NT2/D1 (cell line): ENCODE measurements around the gene SPC24.

Source experiments
- DNase-seq: peaks from one replicate; pipeline ENCODE4 v3.0.0-alpha.2; 2011; ENCODE audit warnings: low read depth, low spot score
- H3K27me3 ChIP-seq: 2 replicates; pipeline ENCODE4 v1.6.0; 2011; ENCODE audit warnings: mild to moderate bottlenecking; ENCODE audit not compliant: insufficient read length, insufficient read depth
- H3K36me3 ChIP-seq: 2 replicates; pipeline ENCODE4 v1.6.1; 2011; ENCODE audit warnings: mild to moderate bottlenecking, low read length, mixed read lengths; ENCODE audit not compliant: insufficient read depth, insufficient read length
- H3K4me1 ChIP-seq: 2 replicates; pipeline ENCODE4 v1.5.1; 2011; ENCODE audit not compliant: insufficient read depth, insufficient read length
- H3K4me3 ChIP-seq: 2 replicates; pipeline ENCODE4 v1.5.1; 2011; ENCODE audit warnings: low read depth; ENCODE audit not compliant: insufficient read length
- H3K9ac ChIP-seq: 2 replicates; pipeline ENCODE4 v1.6.0; 2011; ENCODE audit warnings: low read depth; ENCODE audit not compliant: insufficient read length
- H3K9me3 ChIP-seq: 2 replicates; pipeline ENCODE4 v1.5.1; 2011; ENCODE audit warnings: mild to moderate bottlenecking, low read length; ENCODE audit not compliant: insufficient read depth
- SUZ12 ChIP-seq: IDR thresholded peaks from 2 replicates; pipeline ENCODE4 v1.6.1; 2011; ENCODE audit not compliant: insufficient read length, insufficient read depth; ENCODE audit errors: extremely low read depth
- YY1 ChIP-seq: IDR thresholded peaks from 2 replicates; pipeline ENCODE4 v1.6.1; 2011; ENCODE audit not compliant: insufficient read length, insufficient read depth
- ZNF274 ChIP-seq: IDR thresholded peaks from 2 replicates; pipeline ENCODE4 v1.6.1; 2011; ENCODE audit warnings: mild to moderate bottlenecking, low read depth, low read length

The SPC24 gene

DNA sequence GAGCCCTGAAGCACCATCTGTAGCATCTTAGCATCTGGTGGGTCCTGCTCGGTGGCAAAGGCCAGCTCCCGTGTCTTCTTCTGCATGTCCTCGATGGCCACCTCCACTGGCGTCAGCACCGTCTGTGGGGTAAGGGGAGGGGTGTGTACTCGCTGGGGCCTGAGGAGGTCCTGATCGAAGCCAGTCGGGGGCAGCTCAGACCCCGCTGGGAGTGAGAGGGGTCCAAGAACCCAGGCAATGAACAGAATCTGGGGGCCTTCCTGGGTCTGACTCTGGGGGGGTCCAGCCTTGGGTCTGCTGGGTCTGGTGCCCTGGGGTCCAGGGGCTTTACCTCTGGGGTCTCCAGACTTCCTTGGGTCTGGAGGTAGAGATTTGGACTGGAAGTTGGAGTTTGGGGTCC lies 45.3 kb upstream of the SPC24 start:
- TF ChIP-seq YY1 (no peak), SUZ12 (no peak), ZNF274 (no peak)
- Histone ChIP-seq H3K36me3 (peaks cover 28% of the 10 kb centered on the region), H3K4me3 (no peak overlapping the region), H3K9ac (no peak overlapping the region), H3K27me3 (no peaks in the 10 kb centered on the region), H3K4me1 (peaks cover 2% of the 10 kb centered on the region), H3K9me3 (no peaks in the 10 kb centered on the region)
- DNase-seq: no peak

DNA sequence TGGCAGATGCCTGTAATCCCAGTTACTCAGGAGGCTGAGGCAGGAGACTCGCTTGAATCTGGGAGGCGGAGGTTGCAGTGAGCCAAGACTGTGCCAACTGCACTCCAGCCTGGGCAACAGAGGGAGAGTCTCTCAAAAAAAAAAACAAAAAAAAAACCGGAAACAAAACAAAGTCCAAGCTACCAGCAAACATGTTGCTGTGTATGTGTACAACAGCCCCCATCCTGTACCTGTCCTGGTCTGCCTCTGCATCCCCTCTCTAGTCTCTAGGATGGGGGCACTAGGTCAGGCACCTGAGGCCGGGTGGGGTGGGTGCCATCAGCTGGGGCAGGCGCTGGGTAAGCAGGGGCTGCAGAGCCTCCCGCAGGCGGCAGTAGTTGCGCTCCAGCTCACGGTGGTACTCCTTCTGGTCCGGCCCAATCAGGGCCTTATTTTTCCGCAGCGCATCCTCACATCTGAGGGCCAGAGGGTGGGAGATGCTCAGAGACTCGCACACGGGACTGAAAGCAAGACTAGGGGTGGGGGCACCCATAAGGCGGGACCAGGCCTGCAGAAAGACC lies 44.5 kb upstream of the SPC24 start:
- H3K4me3 ChIP-seq: no peak overlapping the region
- no peaks in the 10 kb centered on the region for H3K27me3 ChIP-seq
- no peak overlapping the region for H3K9ac ChIP-seq
- no peak for DNase-seq
- H3K4me1 ChIP-seq: peaks cover 8% of the 10 kb centered on the region
- peaks cover 34% of the 10 kb centered on the region for H3K36me3 ChIP-seq
- H3K9me3 ChIP-seq: no peaks in the 10 kb centered on the region
- no peak for TF ChIP-seq YY1
- TF ChIP-seq ZNF274: no peak
- no peak for TF ChIP-seq SUZ12

- no peak overlapping the region for H3K4me3 ChIP-seq
Observed at GRCh38 chr19:11199517-11199916, 43.9 kb upstream of the SPC24 start.

DNA sequence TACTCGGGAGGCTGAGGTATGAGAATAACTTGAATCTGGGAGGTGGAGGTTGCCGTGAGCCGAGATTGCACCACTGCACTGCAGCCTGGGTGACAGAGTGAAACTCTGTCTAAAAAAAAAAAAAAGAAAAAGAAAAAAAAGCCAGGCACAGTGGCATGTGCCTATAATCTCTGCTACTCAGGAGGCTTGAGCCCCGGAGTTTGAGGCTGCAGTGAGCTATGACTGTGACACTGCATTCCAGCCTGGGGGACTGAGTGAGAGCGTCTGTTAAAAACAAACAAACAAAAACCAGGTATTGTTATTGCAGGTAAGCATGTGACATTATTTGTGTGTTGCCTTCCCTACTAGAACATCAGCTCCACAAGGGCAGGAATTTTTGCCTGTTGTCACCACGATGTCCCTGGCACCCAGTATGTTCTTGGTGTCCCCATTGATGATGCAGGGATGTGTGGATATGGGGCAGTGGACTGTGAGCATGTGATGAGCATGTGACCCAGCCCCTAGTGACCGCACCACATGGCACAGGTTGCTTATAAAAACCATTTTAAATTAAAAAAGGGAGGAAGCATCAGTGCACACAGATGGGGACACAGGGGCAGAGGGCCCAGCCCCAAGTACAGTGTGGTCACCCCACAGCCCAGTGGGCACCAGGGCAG lies 43.3 kb upstream of the SPC24 start:
- TF ChIP-seq SUZ12 (no peak), ZNF274 (no peak), YY1 (no peak)
- Histone ChIP-seq H3K4me1 (peaks cover 8% of the 10 kb centered on the region), H3K4me3 (no peak overlapping the region)

More at GRCh38 chr19:11199517-11199916, 43.9 kb upstream of the SPC24 start:
- Histone ChIP-seq H3K27me3 (no peaks in the 10 kb centered on the region), H3K9ac (no peak overlapping the region), H3K36me3 (peaks cover 37% of the 10 kb centered on the region), H3K4me1 (peaks cover 8% of the 10 kb centered on the region), H3K9me3 (no peaks in the 10 kb centered on the region)
- DNase-seq: no peak
- no peak for TF ChIP-seq YY1
- TF ChIP-seq SUZ12: no peak
- TF ChIP-seq ZNF274: no peak

DNA sequence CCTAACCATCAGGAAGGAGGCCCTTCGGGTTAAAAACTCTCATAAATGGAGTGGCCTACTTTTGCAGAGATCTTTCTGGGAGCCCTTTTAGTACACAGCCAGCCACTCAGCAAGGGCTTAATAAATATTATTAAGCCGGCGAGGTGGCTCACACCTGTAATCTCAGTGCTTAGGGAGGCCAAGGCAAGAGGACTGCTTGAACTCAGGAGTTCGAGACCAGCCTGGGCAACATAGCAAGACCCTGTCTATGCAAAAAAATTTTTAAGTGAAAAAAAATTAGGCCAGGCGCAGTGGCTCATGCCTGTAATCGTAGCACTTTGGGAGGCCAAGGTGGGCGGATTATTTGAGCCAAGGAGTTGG lies 42.6 kb upstream of the SPC24 start:
- no peak for DNase-seq
- TF ChIP-seq ZNF274 (no peak), YY1 (no peak), SUZ12 (no peak)
- Histone ChIP-seq H3K9ac (peak overlapping the region; percentile 37), H3K36me3 (peaks cover 51% of the 10 kb centered on the region), H3K27me3 (no peaks in the 10 kb centered on the region), H3K4me3 (no peak overlapping the region), H3K4me1 (peaks cover 6% of the 10 kb centered on the region), H3K9me3 (no peaks in the 10 kb centered on the region)

More for the DNA sequence above, 43.3 kb upstream of the SPC24 start:
- Histone ChIP-seq H3K9ac (no peak overlapping the region), H3K27me3 (no peaks in the 10 kb centered on the region), H3K36me3 (peaks cover 43% of the 10 kb centered on the region), H3K9me3 (no peaks in the 10 kb centered on the region)
- DNase-seq: no peak

DNA sequence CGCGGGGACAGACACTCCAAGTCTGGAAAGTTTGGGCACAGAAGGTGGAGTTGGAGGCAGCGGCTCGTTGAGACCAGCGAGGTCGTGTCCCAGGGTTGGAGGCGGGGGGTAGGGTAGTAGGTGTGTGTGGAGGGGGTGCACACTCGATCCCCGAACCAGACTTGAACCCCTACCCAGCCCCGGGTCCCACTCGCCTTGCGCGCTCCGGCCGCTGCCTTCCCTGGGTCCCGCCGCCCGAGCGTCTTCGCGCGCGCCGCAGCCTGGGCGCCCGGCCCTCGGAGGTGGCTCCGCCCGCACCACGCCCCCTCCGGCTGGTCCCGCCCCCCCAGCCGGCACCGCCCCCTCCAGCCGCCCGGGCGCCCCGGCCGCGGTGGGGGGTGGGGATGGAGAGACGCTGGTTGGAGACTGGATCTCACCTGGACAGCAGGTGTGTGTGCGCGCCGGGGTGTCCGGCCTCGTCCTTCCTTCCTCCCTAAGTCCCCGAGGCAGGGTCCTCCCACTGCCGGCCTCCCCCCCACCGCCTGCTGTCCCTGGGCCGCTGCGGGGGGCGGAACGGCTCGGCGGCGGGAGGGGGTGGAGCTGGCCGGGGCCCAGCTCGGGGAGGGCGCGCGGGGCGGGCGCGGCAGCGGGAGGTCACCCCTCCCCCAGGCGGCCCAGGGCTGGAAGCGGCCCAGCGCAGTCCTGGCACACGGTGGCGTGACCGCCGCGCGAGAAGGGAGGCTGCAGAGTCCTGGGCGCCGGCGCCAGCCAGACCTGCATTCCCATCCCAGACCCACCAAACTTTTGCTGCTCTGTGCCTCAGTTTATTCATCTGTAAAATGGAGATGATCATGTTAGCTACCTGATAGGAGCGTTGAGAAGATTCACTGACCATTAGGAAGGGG lies 42.0 kb upstream of the SPC24 start, which contains the start of gene KANK2:
KANK2 (minus strand) TSS at position 255 of the 884 bp plus-strand sequence. CDS start 3,034 bp downstream, outside the sequence.
- H3K9me3 ChIP-seq: no peaks in the 10 kb centered on the region
- peak; percentile 48 for DNase-seq
- peak within 1 kb of the TSS; percentile 65 for H3K4me3 ChIP-seq
- H3K27me3 ChIP-seq: no peaks in the 10 kb centered on the region
- peaks cover 52% of the 10 kb centered on the region for H3K36me3 ChIP-seq
- H3K9ac ChIP-seq: peak within 1 kb of the TSS; percentile 85
- TF ChIP-seq YY1 (no peak), SUZ12 (no peak), ZNF274 (no peak)
- peaks cover 10% of the 10 kb centered on the region for H3K4me1 ChIP-seq
